RPMI8226 (cell line): ENCODE data around the gene CACNB4.

ENCODE experiments used
- DNase-seq: peaks from one replicate; pipeline ENCODE4 v3.0.0-alpha.2; 2015

CACNB4 gene

DNA sequence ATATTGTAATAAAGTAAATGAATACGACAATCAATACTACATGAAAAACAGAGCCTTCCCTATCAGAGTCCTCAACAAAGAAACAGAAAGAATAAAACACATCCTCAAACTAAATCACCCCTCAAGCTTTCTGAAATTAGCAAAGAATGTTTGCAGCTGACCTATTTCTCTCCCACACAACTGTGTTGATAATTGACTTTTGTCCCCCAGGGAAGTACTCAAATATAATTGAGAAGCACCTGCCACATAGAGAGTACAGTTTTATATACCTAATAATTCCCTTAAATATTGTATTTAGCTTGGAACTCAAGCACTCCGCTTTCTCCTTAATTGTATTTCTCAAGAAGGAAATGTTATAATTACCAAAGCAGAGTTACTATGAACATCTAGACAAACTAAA is 12.6 kb downstream of the CACNB4 start:
- no peak for DNase-seq

DNA sequence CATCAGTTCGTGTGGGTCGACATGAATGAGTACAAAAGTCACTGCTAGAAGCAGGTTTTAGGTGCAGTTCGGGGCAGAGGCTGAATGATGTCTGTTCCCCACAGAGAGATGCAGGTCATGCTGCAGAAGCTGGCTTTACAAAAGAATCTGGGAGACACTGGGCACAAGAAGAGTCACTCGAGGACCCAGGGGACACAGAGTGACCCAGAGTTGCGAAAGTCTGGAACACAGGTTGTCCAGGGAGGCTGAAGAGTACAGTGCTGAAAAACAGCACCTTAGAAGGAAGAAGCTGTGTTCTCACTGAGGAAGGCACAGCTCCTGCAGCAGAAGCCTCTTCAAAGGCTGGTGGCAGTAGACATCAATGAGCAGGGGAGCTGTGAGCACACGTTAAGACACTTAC is 14.8 kb downstream of the CACNB4 start:
- no peak for DNase-seq

DNA sequence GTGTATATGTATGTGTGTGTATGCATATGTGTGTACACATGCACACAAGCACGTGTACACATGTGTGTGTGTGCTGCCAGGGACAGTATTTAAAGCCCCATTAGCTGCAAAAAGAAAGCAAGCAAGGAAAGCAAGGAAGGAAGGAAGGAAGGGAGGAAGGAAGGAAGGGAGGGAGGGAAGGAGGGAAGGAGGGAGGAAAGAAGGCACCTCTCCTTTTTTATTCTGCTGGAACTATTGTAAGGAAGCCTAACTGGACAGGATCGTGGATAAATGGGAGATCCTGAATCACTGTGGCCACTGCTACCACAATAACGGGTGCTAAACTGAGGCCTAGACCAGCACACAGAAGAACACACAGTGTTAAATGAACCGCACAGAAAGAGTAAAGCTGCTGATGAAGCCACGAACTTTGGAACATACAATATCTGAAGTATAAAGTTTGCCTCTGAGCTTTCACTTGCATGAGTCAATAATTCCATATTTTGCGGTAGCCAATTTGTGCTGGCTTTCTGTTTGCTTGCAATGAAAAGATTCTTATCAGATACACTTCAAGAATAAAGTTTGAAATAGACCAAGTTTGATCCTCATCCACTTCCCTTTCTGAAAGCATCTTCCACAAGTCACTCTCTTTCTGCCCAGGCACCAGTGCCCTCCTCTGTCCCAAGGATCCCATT is 15.5 kb downstream of the CACNB4 start:
- no peak for DNase-seq

DNA sequence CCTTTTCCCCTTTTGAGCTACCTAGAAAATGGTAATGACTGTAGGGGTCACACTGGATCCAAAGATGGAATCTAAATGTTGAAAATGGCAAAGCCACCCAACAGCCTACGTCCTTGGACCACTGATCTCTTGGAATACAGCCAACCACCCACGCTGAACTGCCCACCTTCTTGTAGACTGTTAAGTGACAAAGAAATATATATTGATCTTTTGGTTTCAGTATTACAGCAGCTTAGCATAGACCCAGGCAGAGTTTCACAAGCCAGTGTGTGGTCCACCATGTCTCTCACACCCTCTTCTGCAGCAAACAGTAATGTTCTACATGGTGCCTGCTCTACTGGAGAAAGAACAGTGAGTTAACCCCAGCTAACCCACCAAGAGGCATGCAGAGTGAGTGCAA is 20.2 kb downstream of the CACNB4 start:
- no peak for DNase-seq

DNA sequence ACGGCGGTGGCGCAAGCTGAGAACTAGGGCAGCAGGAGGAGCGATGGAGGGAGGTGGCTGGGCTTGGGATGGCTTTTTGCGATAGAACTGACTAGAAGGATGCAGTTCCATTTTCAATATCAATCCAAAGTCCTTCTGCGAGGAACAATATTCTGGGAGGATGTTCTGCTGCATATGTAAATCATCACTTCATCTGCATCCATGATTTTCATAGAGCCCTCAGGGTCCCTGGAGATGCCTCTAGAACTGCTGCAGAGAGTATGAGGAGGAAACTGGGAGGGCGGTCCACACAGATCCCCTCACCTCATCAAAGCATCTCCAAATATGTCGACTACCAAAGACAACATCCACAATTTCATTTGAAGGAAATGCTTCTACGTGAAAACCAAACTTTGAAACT is 20.8 kb downstream of the CACNB4 start:
- no peak for DNase-seq

DNA sequence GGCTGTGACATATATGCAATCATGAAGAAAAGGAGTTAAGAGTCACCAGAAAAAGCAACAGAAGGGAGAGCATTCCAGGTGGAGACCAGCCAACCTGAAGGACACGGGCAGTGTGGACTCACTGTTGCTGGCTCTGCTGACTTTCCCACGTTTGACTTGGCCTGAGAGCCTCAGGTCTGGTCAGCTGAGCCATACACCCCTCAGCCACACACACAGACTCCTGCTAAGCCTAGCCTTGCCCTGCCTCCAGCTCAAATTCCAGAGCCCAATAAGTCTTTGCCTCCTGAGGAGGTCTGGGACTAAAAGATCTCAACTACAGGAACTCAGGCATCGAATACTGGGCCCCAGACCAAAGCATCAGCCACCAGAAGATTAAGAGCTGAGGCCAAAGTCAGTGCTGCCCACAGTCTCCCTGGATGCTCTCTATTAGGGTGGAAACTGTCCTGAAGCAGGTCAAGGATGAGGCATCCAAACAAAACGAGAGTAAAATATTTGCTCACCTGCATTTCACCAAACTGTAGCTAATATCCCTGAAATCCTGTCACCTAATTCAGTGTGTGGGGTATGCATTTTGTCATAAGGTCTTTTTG is 23.3 kb downstream of the CACNB4 start:
- DNase-seq, result no peak

DNA sequence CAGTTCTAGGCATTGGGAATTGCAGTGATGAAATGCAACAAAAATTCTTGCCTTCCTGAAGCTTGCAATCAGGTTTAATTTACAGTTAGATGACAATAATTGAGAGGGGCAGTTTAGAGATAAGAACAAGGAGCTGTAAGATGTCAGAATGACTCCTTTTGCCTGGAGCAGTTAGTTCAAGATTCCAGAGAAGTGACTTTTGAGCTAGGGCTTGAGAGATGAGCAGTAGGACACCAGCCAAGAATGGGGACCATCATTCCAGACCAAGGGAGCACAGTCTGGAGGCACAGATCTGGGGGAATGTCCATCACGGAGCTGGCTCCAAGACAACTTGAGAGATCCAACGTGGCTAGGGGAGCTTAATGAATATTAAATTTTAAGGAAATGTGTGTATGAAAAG is 26.8 kb downstream of the CACNB4 start:
- DNase-seq, result no peak

DNA sequence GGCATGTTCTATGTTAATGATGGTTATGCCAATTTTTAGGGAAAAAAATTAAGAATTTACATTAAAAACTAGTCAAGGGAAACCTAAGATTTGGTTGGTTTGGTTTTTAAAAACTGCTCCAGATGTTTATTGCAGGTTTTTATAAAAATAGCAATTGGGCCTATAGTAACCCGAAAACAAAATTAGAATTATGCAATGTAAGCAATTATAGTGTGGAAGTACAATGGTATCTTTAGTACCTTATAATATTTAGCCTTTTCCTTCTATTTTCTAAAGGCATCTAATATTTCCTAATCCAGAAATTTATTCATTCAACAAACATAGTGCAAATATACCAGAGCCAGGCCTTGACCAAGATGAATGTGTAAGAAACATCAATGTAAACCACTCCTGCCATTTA is 27.3 kb downstream of the CACNB4 start:
- no peak for DNase-seq

DNA sequence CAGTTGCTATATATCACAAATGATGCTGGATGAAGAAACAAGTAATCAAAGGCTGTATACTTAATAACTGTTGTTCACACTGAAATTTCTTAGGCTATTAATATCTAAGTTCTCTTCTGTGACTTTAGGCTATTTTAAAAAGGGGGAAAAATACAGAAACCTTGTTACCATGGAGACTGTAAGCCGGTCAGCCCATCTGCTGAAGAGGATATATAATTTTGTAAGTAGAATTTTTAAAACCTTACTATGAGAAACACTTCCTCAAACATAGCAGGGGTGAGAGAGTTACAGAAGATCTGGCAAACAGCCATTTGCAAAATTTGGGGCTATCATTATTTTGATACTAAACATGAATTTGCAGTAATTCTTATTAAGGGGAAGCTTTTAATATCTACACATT is 27.8 kb downstream of the CACNB4 start:
- DNase-seq, result peak; percentile 8

DNA sequence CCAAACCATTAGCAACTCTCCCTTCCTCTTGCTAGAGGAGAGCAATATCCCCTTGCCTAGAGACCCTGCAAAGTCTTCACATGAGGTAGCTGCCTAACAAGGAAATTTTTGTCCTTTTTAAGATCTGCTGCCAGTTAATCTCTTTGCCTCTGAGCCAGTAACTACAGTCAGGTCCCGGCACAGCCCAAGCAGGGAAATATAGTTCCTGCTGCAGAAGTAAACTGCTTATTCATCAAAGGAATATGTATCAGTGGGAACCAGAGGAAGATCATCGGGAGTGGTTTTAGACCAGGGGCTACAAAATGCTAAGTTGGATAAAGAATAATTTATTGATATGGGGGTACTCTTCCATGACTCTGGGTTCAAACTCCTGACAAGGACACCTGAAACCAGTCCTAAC is 30.6 kb downstream of the CACNB4 start:
- no peak for DNase-seq

DNA sequence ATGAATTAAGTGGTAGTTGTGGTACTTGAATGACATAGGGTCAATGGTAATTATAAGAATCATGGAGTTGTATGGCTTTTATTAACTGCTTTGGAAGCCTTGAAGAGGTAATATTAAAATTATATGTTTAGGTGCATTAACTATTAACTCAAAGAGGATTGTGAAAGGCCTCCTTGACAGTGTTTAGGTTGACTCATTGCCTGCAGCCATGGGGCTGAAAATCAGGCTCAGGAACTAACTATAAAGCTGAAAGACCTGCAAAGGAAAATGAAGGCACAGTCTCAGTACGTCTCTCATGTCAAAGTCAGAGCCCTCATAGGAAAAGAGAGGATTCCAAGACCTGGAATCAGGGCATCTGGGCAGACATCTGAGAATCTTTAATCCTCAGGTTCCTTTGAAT is 31.0 kb downstream of the CACNB4 start:
- no peak for DNase-seq

DNA sequence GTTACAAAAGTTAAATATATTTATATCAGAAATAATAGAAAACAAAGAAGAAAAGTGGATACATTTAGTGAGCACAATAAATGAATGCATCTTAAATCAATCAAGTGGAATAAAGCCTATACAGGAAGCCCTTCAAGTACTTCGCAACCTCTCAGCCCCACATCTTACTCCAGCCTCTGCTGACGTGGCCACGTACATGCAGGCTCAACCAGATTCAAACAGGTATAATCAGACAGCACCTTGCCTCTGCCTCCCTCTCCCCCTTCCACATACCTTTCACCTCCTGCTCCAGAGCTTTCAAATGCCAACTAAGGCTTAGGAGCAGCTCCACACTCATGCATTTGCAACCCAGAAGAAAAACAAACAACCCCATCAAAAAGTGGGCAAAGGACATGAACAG is 32.9 kb downstream of the CACNB4 start:
- no peak for DNase-seq

DNA sequence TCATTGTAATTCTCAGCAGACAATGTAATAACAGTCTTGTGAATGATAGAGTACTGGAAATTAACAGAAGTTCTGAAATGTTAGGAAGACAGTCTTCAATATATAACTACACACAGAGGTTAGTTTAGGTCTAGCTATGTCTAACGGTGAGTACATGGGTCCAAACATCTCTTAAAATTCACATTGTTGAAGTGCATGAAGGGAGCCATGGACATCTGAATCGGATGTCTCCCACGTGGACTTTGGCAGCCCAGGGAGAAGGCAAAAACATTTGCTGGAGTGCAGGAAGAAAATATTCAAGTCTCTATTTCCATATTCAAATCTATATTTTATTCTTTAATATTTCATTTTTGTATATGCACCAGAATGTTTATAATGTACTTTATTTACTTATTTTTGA is 34.8 kb downstream of the CACNB4 start:
- no peak for DNase-seq

DNA sequence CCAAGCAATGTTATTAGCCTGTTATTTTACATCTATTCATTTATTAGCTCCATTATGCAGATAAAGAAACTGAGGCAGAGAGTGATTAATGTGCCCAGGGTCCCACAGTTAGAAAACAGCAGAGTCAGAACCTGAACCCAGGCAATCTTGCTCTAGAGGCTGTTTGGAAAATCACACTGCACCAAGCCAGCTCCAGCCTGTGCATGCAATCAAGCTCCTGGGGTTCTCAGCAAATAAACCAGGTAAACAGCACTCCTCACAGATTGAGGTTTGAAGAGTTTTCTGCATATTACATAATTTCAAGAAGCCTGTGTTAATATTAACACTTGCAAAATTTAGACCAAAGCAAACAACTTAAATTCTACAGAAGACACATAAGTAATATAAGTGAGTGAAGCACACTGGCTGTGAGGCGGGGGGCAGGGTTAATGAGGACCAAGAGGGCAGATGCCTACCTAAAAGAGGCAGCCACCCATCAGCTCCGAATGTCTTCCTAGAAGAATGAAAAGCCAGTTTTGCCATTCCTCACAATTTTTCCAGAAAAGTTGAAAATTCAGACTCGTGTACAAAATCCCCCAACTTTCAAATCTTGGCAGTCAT is 35.4 kb downstream of the CACNB4 start:
- no peak for DNase-seq

DNA sequence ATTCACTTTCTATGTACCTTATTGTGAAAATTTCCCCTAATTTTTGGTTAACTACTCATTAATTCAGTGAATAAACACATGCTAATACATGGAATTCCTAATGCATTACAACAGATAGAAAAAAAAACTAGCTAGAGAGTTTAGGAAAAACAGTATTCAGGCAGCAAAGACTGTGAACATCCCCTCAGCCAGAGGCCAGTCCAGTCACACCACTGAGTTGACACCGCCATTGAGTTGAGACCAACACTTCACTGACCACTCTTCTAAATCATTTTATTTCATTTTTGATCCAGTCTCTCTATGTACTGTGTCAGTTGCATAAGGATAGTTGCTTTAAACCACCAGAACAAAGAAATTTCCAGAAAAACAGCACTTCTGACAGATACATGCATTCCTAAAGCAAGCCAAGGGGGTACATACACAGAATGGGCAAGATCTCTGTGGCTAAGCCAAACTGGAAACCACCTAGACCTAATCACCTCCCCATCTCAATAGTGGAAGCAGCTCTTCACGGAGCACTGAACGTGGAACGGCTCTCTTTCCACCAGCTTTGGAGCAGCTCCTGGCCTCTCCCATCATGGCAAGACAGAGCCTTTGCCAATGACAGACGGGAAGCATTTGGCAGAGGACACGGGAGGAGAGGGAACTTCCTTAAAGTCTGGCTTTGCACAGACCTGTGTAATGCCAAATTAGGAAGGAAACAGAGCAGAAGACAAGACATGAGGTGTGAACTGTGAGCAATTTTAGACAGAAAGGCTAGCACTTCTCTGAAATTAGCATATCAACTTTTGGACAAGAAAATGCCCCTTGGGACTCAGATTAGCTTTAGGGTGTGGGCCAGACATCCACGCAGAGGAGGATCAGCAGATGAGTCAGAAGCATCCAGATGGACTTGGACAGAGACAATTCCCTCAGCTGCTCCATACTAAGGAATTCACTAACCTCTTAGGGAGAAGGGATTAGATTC is 36.4 kb downstream of the CACNB4 start:
- no peak for DNase-seq

DNA sequence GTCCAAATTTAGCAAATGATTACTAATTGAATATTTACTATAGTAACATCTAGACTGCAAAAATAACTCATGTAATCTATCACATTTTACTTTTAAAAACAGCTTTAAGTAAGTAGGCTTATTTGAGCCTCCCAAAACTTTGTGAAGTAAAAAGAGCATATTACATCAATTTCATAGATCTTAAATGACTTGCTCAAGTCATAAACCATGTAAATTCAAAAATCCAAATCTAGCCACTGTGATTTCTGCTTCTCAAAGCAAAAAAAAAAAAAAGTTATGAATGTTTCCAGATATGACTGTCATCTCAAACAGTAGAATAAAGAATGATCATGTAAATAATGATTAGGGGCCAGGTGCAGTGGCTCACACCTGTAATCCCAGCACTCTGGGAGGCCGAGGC is 37.5 kb downstream of the CACNB4 start:
- DNase-seq, result no peak

DNA sequence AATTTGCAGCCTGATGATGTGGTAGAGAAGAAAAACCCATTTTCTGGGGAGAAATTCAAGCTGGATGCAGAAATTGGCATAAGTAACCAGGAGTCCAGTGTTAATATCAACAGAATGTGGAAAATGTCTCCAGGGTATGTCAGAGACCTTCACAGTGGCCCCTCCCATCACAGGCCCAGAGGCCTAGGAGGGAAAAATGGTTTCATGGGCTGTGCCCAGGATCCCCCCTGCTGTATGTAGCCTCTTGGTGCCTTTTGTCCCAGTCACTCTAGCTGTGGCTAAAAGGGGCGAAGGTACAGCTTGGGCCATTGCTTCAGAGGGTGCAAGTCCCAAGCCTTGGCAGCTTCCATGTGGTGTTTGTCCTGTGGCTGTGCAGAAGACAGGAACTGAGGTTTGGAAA is 40.2 kb downstream of the CACNB4 start:
- DNase-seq, result no peak

DNA sequence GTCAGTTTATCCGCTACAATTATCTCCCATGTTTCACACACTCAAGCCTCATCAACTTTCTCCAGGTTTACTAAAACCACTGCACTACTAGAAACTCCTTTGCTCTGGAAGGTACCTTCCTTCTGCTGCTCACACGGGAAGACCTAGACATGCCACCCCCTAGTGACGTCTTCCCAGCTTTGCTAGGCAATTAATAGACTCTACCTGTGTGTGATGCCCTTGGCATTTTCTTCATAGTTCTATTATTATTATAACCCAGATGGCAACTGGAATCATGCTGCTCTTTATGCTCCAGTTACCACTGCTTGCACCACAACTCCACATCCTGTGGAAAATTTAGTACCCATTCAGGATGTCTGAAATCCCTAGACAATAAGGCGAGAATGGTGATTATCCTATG is 42.4 kb downstream of the CACNB4 start:
- DNase-seq, result no peak

DNA sequence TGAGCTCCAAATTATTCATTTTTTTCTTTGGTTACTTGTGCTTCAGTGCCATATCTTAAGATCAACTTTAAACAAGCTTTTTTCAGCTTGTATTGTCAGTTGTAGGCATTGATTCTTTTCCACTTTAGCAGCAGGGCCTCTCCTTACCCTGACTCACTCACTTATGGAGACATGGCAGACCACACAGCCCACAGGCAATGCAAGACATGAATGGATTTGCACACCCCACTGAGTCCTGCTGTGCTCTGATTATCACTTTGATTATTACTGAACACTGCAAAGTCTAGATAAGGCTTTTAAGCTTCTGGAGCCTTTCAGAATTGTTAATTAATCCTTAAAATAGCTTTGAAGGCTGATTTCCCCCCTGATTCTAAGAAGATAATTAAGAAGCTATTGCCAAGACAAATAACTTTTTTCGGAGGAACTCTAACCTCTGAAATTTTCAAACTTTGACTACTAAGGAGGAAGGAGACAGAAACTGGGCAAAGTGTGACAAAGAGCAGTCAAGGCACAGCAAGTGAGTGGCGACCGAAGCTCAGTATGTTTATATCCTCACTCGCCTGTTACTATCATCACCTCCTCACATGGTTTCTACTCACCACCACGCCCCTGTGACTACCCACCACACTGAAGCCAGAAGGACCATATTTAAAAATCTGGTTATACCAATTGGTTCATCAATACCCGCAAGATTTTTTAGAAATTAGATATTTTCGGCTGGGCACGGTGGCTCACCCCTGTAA is 43.3 kb downstream of the CACNB4 start:
- no peak for DNase-seq

DNA sequence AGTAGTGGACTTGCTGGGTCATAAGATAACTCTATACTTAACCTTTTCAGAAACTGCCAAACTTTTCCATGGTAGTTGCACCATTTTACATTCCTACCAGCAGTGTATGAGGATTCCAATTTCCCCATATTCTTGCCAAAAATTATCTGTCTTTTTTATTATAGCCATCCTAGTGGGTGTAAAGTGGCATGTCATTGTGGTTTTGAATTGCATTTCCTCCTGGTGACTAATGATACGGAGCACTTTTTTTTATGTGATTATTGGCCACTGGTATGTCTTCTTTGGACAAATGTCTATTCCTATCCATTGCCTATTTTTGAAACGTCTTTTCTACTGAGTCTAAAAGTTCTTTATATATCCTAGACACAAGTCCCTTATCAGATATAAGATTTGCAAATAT is 44.3 kb downstream of the CACNB4 start:
- no peak for DNase-seq

DNA sequence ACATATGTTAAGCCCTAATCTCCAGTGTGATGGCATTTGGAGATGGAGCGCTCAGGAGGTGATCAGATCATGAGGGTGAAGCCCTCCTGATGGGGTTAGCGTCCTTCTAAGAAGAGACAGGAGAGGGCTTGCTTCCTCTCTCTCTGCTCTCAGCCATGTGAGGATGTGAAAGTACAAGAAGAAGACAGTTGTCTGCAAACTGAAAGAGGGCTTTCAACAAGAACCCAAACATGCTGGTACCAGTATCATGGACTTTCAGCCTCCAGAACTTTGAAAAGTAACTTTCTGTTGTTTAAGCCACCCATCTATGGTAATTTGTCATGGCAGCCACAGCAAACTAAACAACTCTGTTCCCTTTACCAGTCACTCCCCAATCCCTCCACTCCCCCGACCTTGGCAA is 47.4 kb downstream of the CACNB4 start:
- DNase-seq, result no peak

DNA sequence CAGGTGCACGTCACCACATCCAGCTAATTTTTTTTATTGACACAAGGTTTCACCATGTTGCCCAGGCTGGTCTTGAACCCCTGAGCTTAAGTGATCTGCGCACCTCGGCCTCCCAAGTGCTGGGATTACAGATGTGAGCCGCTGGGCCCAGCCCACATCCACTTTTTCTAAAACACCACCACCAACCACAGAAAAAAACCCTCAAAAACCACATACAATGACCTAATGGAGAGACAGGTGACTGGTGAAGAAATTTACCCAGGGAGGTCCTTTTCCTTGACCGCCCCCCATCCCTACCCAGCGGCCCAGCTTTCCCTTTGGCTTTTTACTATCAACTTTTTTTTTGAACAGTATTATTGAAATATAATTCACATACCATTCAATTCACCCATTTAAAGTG is 47.9 kb downstream of the CACNB4 start:
- DNase-seq, result no peak

DNA sequence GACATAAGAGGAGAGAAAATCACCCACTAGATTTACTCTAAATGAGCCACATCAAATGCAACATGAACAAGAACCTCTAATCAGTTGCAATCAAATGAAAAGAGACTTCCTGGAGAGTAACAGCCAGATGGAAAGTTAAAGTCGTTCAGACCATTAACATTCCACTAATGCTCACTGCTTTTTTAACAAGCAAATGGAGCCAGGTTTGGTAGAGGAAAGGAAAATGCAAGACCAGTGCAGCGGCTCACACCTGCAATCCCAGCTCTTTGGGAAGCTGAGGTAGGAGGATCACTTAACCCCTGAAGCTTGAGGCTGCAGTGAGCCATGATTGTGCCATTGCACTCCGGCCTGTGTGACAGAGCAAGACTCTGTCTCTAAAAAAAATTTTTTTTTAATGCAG is 48.5 kb downstream of the CACNB4 start:
- no peak for DNase-seq
